H9 (cell line): ENCODE data around the gene MAPK12. TPM values are rescaled to one million over a fixed set of nuclear protein-coding genes. Genes with fewer than 3 reads are reported as not detected.

Experiments used
- DNase-seq: peaks from one replicate; pipeline ENCODE4 v3.0.0-alpha.2; 2017
- H2AFZ ChIP-seq: one replicate; pipeline ENCODE4 v1.6.1; 2013; ENCODE audit warnings: mild to moderate bottlenecking, low read length, control low read depth, moderate library complexity
- H2AK5ac ChIP-seq: 2 replicates; pipeline ENCODE4 v1.6.1; 2013; ENCODE audit warnings: low read length, control low read depth, mixed read lengths; ENCODE audit not compliant: insufficient read length
- H2BK120ac ChIP-seq: one replicate; pipeline ENCODE4 v1.6.1; 2013; ENCODE audit warnings: low read depth, mild to moderate bottlenecking, low read length, control low read depth, inconsistent platforms; ENCODE audit not compliant: poor library complexity, severe bottlenecking
- H2BK12ac ChIP-seq: 2 replicates; pipeline ENCODE4 v1.6.1; 2013; ENCODE audit warnings: low read length, control low read depth, mixed read lengths, low read depth; ENCODE audit not compliant: insufficient read length
- H2BK15ac ChIP-seq: 2 replicates; pipeline ENCODE4 v1.6.1; 2013; ENCODE audit warnings: low read depth, low read length, control low read depth
- H2BK20ac ChIP-seq: one replicate; pipeline ENCODE4 v1.6.1; 2013; ENCODE audit warnings: low read depth, mild to moderate bottlenecking, low read length, control low read depth, inconsistent platforms; ENCODE audit not compliant: poor library complexity, severe bottlenecking
- H2BK5ac ChIP-seq: 2 replicates; pipeline ENCODE4 v1.6.1; 2013; ENCODE audit warnings: low read length, control low read depth, mixed read lengths; ENCODE audit not compliant: insufficient read length
- H3K14ac ChIP-seq: 2 replicates; pipeline ENCODE4 v1.6.1; 2013; ENCODE audit warnings: low read length, control low read depth; ENCODE audit not compliant: insufficient read depth
- H3K18ac ChIP-seq: 2 replicates; pipeline ENCODE4 v1.6.1; 2013; ENCODE audit warnings: low read depth, mild to moderate bottlenecking, mixed read lengths, low read length, control low read depth; ENCODE audit not compliant: insufficient read length
- H3K23ac ChIP-seq: 2 replicates; pipeline ENCODE4 v1.6.1; 2013; ENCODE audit warnings: low read length, control low read depth, mixed read lengths, low read depth; ENCODE audit not compliant: insufficient read length
- H3K23me2 ChIP-seq: 2 replicates; pipeline ENCODE4 v1.6.1; 2013; ENCODE audit warnings: low read depth, mild to moderate bottlenecking, mixed read lengths, low read length, control low read depth; ENCODE audit not compliant: insufficient read length, poor library complexity, severe bottlenecking
- H3K27ac ChIP-seq: 2 replicates; pipeline ENCODE4 v1.5.1; 2013; ENCODE audit warnings: low read length, control low read depth, mixed read lengths, low read depth; ENCODE audit not compliant: insufficient read length
- H3K27me3 ChIP-seq: 2 replicates; pipeline ENCODE4 v1.6.1; 2013; ENCODE audit warnings: low read length, control low read depth, inconsistent platforms; ENCODE audit not compliant: insufficient read depth
- H3K4ac ChIP-seq: 2 replicates; pipeline ENCODE4 v1.6.1; 2013; ENCODE audit warnings: low read depth, mild to moderate bottlenecking, control low read depth, inconsistent platforms, low read length, moderate library complexity
- H3K4me1 ChIP-seq: 2 replicates; pipeline ENCODE4 v1.6.1; 2013; ENCODE audit warnings: low read length, control low read depth, inconsistent platforms; ENCODE audit not compliant: insufficient read depth
- H3K4me2 ChIP-seq: 2 replicates; pipeline ENCODE4 v1.6.1; 2013; ENCODE audit warnings: low read length, control low read depth, mixed read lengths; ENCODE audit not compliant: insufficient read length, insufficient read depth
- H3K56ac ChIP-seq: 2 replicates; pipeline ENCODE4 v1.6.1; 2013; ENCODE audit warnings: low read depth, mild to moderate bottlenecking, mixed read lengths, low read length, control low read depth; ENCODE audit not compliant: insufficient read length
- H3K79me1 ChIP-seq: 2 replicates; pipeline ENCODE4 v1.6.1; 2013; ENCODE audit warnings: low read depth, mild to moderate bottlenecking, moderate library complexity, low read length, control low read depth, inconsistent platforms; ENCODE audit not compliant: insufficient read depth, poor library complexity, severe bottlenecking
- H3K79me2 ChIP-seq: 2 replicates; pipeline ENCODE4 v1.6.1; 2013; ENCODE audit warnings: low read length, control low read depth, inconsistent platforms; ENCODE audit not compliant: insufficient read depth
- H3K9ac ChIP-seq: 2 replicates; pipeline ENCODE4 v1.6.1; 2013; ENCODE audit warnings: low read length, control low read depth, mixed read lengths; ENCODE audit not compliant: insufficient read length; ENCODE audit errors: extremely low read depth
- H3K9me3 ChIP-seq: one replicate; pipeline ENCODE4 v1.6.1; 2013; ENCODE audit warnings: low read depth, low read length, inconsistent platforms; ENCODE audit not compliant: control insufficient read depth
- H3T11ph ChIP-seq: one replicate; pipeline ENCODE4 v1.6.1; 2013; ENCODE audit warnings: mild to moderate bottlenecking, low read length, control low read depth, inconsistent platforms
- H4K20me1 ChIP-seq: one replicate; pipeline ENCODE4 v1.6.1; 2013; ENCODE audit not compliant: control insufficient read depth, insufficient read length, insufficient read depth
- H4K5ac ChIP-seq: 2 replicates; pipeline ENCODE4 v1.6.1; 2013; ENCODE audit warnings: low read depth, mild to moderate bottlenecking, mixed read lengths, low read length, control low read depth; ENCODE audit not compliant: insufficient read length
- H4K8ac ChIP-seq: replicated peaks from 2 replicates; pipeline ENCODE4 v1.6.1; 2013; ENCODE audit warnings: low read length, control low read depth, mixed read lengths, low read depth; ENCODE audit not compliant: insufficient read length
- H4K91ac ChIP-seq: 2 replicates; pipeline ENCODE4 v1.6.1; 2013; ENCODE audit warnings: low read depth, mild to moderate bottlenecking, moderate library complexity, mixed read lengths, low read length, control low read depth; ENCODE audit not compliant: insufficient read length
- H3K27ac Mint-ChIP-seq, 3 experiments: 2 replicates in 2 of 3; 3 replicates in 1 of 3; pipeline ENCODE4 v1.8.0; 2020 to 2021; ENCODE audit warnings: mixed read lengths in 3 of 3, mild to moderate bottlenecking in 1 of 3, moderate library complexity in 1 of 3
- H3K27me3 Mint-ChIP-seq: 2 replicates; pipeline ENCODE4 v1.8.0; 2021; ENCODE audit warnings: low read depth, mild to moderate bottlenecking, moderate library complexity, mixed read lengths
- H3K36me3 Mint-ChIP-seq, 3 experiments: 2 replicates in 2 of 3; 3 replicates in 1 of 3; pipeline ENCODE4 v1.8.0; 2020 to 2021; ENCODE audit warnings: low read depth in 3 of 3, mixed read lengths in 3 of 3; ENCODE audit not compliant: insufficient read depth in 1 of 3
- H3K4me1 Mint-ChIP-seq, 2 experiments: 2 replicates each; pipeline ENCODE4 v1.8.0; 2020; ENCODE audit warnings: mixed read lengths in 2 of 2
- H3K4me3 Mint-ChIP-seq, 2 experiments: 2 replicates in 1 of 2; 3 replicates in 1 of 2; pipeline ENCODE4 v1.8.0; 2020 to 2021; ENCODE audit warnings: mild to moderate bottlenecking in 2 of 2, mixed read lengths in 2 of 2, moderate library complexity in 1 of 2
- H3K9me3 Mint-ChIP-seq, 2 experiments: 2 replicates in 1 of 2; 3 replicates in 1 of 2; pipeline ENCODE4 v1.8.0; 2020; ENCODE audit warnings: mild to moderate bottlenecking in 2 of 2, mixed read lengths in 2 of 2, moderate library complexity in 1 of 2
- CTCF ChIP-seq: fragments of 200-600 bp; sonication (generic); conservative IDR thresholded peaks from 3 replicates; pipeline ENCODE4 v1.8.0; 2021; ENCODE audit warnings: antibody characterized with exemption, mild to moderate bottlenecking
- WGBS: extraction: QIAGEN DNeasy Blood & Tissue Kit; methylation state at CpG from one replicate; pipeline ENCODE4 v1.1.7; 2013; ENCODE audit warnings: missing lambda C conversion rate, low lambda C conversion rate, mixed read lengths; ENCODE audit not compliant: insufficient read length; ENCODE audit errors: extremely low coverage; 5-methylcytosine and 5-hydroxymethylcytosine counted together
- total RNA-seq: library from RNA; stranded (reverse); gene quantifications from 2 replicates; pipeline ENCODE4 v1.2.1, GENCODE V29; 2021

Gene MAPK12
- total RNA-seq, 1 experiment from 2014 or later: 31.3 TPM

- no peak for DNase-seq
- H3K4me3 Mint-ChIP-seq: no peak overlapping the region
- no peak overlapping the region for H2BK5ac ChIP-seq
- H3K27ac ChIP-seq: no peak overlapping the region
- H4K8ac ChIP-seq: no peak overlapping the region
- no peak overlapping the region for H2AFZ ChIP-seq
- H3K4ac ChIP-seq: no peak overlapping the region
- H3K4me2 ChIP-seq: no peak overlapping the region
- no peak for TF ChIP-seq CTCF
- H3K79me2 ChIP-seq: no peaks in the 10 kb centered on the region
- no peaks in the 10 kb centered on the region for H3K9me3 ChIP-seq
- no peak overlapping the region for H3T11ph ChIP-seq
- no peaks in the 10 kb centered on the region for H3K79me1 ChIP-seq
- no peak overlapping the region for H2BK120ac ChIP-seq
- H3K9ac ChIP-seq: no peak overlapping the region
- no peaks in the 10 kb centered on the region; a peak in 1 of 5 replicates for H3K9me3 Mint-ChIP-seq
- peaks cover 2% of the 10 kb centered on the region for H3K27me3 Mint-ChIP-seq
- H3K4me1 ChIP-seq: no peaks in the 10 kb centered on the region
- peaks cover 3 to 7% of the 10 kb centered on the region in 2 experiments; a peak in 3 of 4 replicates for H3K4me1 Mint-ChIP-seq
- peaks cover 0 to 3% (median 0%) of the 10 kb centered on the region in 3 experiments; a peak in 2 of 7 replicates for H3K36me3 Mint-ChIP-seq
- H2BK20ac ChIP-seq: no peak overlapping the region
- no peak overlapping the region for H3K18ac ChIP-seq
- H3K23me2 ChIP-seq: peaks cover 15% of the 10 kb centered on the region
- H2BK15ac ChIP-seq: no peak overlapping the region
- no peak overlapping the region for H3K27ac Mint-ChIP-seq
- H3K14ac ChIP-seq: no peak overlapping the region
- H3K56ac ChIP-seq: no peak overlapping the region
- no peak overlapping the region for H2BK12ac ChIP-seq
- no CpG with 5 or more reads among the region's 8 CpGs for WGBS
- H4K20me1 ChIP-seq: no peaks in the 10 kb centered on the region
- no peak overlapping the region for H4K91ac ChIP-seq
- no peaks in the 10 kb centered on the region for H3K27me3 ChIP-seq
- H2AK5ac ChIP-seq: no peak overlapping the region
- H3K23ac ChIP-seq: no peak overlapping the region
- no peak overlapping the region for H4K5ac ChIP-seq
Observed at GRCh38 chr22:50253941-50254340, 7.5 kb downstream of the MAPK12 start.
